ENCODE results near the gene TBC1D8. TPM values are rescaled to one million over a fixed set of nuclear protein-coding genes. Genes with fewer than 3 reads are reported as not detected.

Gene TBC1D8
- total RNA-seq, 8 experiments from 2014 or later, result 4.7 to 14.3 (median 10.9) TPM

GRCh38 chr2:101038455-101039255, 112.5 kb downstream of the TBC1D8 start:
- WGBS, 10 experiments, result 60 to 100% (median 92%) methylated on average over 1 to 5 of the region's 21 CpGs; no CpG with 5 or more reads in 3 of the 10 experiments

DNA sequence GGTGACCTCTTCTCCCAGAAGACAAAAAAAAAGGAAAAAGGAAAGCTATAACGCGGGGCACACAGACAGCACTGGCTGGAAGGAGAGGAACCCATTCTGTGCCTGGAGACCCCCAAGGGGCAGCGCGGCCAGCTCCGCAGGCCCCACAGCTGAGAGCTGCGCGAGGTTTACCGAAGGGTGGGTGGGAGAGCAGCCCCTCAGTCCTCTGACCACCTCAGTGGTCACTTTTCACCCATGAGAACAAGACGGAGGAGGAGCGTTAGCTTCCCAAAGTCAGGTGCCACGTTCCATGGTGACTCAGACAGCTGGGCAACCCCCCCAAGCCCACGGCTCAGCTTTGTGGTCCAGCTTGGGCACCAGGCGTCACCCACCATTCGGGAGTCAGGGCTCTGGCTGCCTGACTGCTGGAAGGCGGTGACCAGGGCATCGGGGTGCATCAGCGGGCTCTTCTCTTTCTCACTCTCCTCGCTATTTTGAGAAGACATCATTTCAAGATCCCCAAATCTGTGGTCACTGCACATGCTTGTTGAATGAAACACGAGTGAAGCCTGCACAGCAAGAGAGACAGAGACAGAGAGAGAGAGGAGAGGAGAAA, 113.9 kb downstream of the TBC1D8 start:
- H3K4me3 ChIP-seq, result no peak overlapping the region
- in situ Hi-C loops (cut with MboI; ENCODE audit: low pct_unique_long_range_greater_than_20kb in 2 of 9, low sequenced_read_pairs in 9 of 9, unreplicated experiment in 9 of 9), result loop anchor here in 1 of 9 experiments (25.0 kb wide), 1 partner anchor 150 kb away; no protein-coding TSS in a partner anchor
- no peak overlapping the region for H3K27ac ChIP-seq
- WGBS, 10 experiments, result 69 to 100% (median 98%) methylated on average over 1 to 19 of the region's 19 CpGs; no CpG with 5 or more reads in 1 of the 10 experiments
- no peaks in the 10 kb centered on the region for H3K4me1 ChIP-seq (replicated peaks in 1 of 2)
- ATAC-seq (replicated peaks in 6 of 8), result no peak

More at GRCh38 chr2:101038455-101039255, 112.5 kb downstream of the TBC1D8 start:
- in situ Hi-C loops (cut with MboI; ENCODE audit: low pct_unique_long_range_greater_than_20kb in 2 of 9, low sequenced_read_pairs in 9 of 9, unreplicated experiment in 9 of 9), result loop anchor here in 1 of 9 experiments (25.0 kb wide), 1 partner anchor 149 kb away; no protein-coding TSS in a partner anchor
- no peaks in the 10 kb centered on the region for H3K4me1 ChIP-seq (replicated peaks in 1 of 2)
- H3K27ac ChIP-seq, result no peak overlapping the region
- ATAC-seq (replicated peaks in 6 of 8), result peak in 2 of 8 experiments; percentile 23 to 50
- no peak overlapping the region for H3K4me3 ChIP-seq

GRCh38 chr2:101036562-101036961, 114.6 kb downstream of the TBC1D8 start:
- in situ Hi-C loops (cut with MboI; ENCODE audit: low pct_unique_long_range_greater_than_20kb in 2 of 9, low sequenced_read_pairs in 9 of 9, unreplicated experiment in 9 of 9), result loop anchor here in 1 of 9 experiments (25.0 kb wide), 1 partner anchor 151 kb away; no protein-coding TSS in a partner anchor
- Histone ChIP-seq H3K27ac (no peak overlapping the region), H3K4me1 (replicated peaks in 1 of 2) (no peaks in the 10 kb centered on the region), H3K4me3 (no peak overlapping the region)
- WGBS, 10 experiments, result 0 to 100% (median 71%) methylated on average over 1 to 2 of the region's 2 CpGs; no CpG with 5 or more reads in 1 of the 10 experiments
- ATAC-seq (replicated peaks in 6 of 8), result peak in 3 of 8 experiments; percentile 37 to 53 (median 47)

DNA sequence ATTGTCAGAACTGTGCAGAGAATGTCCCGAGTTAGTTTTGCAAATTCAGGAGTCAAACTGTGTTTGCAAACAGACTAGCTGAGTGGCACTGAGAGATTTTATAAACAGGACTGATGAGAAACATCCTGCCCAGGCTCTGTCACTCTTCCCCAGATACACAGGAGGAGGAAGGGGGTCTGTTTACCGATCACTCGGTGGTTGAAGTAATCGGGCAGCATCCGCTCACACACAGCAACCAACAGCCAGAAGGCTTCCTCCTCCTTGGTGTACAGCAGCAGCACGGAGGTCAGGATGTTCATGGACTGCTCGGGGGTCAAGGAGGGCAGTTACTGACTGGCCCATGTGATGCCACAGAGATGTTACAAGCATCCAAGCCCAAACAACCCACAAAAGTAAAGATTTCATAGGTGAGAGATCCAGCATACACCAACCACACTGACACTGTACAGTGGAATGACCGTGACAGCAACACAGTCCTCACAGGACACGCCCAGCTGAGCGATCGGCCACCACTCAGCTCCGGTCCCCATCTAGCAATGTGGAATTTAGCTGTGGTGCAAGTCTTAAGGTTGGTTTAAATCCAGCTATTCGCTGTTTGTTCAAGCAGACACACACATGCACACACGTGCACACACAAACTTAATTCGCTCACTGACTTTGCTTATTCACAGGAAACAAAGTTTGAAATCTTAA, 119.0 kb downstream of the TBC1D8 start:
- WGBS, 10 experiments, result 68 to 97% (median 91%) methylated on average over 1 to 15 of the region's 15 CpGs; no CpG with 5 or more reads in 2 of the 10 experiments
- Histone ChIP-seq H3K4me1 (replicated peaks in 1 of 2) (no peaks in the 10 kb centered on the region), H3K27ac (no peak overlapping the region), H3K4me3 (no peak overlapping the region)
- in situ Hi-C loops (cut with MboI; ENCODE audit: low pct_unique_long_range_greater_than_20kb in 2 of 9, low sequenced_read_pairs in 9 of 9, unreplicated experiment in 9 of 9), result loop anchor here in 1 of 9 experiments (25.0 kb wide), 1 partner anchor 155 kb away; no protein-coding TSS in a partner anchor
- ATAC-seq (replicated peaks in 6 of 8), result peak in 2 of 8 experiments; percentile 15 to 68

- WGBS, 10 experiments, result 20 to 100% (median 82%) methylated on average over 1 to 9 of the region's 10 CpGs; no CpG with 5 or more reads in 3 of the 10 experiments
- H3K4me1 ChIP-seq (replicated peaks in 1 of 2), result peaks cover 4 to 5% of the 10 kb centered on the region in 2 donors
- no peak for ATAC-seq (replicated peaks in 6 of 8)
- no peak overlapping the region for H3K4me3 ChIP-seq
- in situ Hi-C loops (cut with MboI; ENCODE audit: low pct_unique_long_range_greater_than_20kb in 2 of 9, low sequenced_read_pairs in 9 of 9, unreplicated experiment in 9 of 9), result loop anchor here in 1 of 9 experiments (25.0 kb wide), 1 partner anchor 156 kb away; no protein-coding TSS in a partner anchor
- no peak overlapping the region for H3K27ac ChIP-seq
Observed at GRCh38 chr2:101030866-101031554, 120.2 kb downstream of the TBC1D8 start.

- Histone ChIP-seq H3K4me1 (replicated peaks in 1 of 2) (peaks cover 6 to 7% of the 10 kb centered on the region in 2 donors), H3K4me3 (no peak overlapping the region), H3K27ac (no peak overlapping the region)
- ATAC-seq (replicated peaks in 6 of 8), result no peak
- in situ Hi-C loops (cut with MboI; ENCODE audit: low pct_unique_long_range_greater_than_20kb in 2 of 9, low sequenced_read_pairs in 9 of 9, unreplicated experiment in 9 of 9), result loop anchor here in 1 of 9 experiments (25.0 kb wide), 1 partner anchor 159 kb away; no protein-coding TSS in a partner anchor
- WGBS, 10 experiments, result 60 to 100% (median 99%) methylated on average over 1 to 6 of the region's 8 CpGs; no CpG with 5 or more reads in 4 of the 10 experiments
Observed at GRCh38 chr2:101027852-101028251, 123.3 kb downstream of the TBC1D8 start.

GRCh38 chr2:101026923-101027469, 124.2 kb downstream of the TBC1D8 start:
- peaks cover 6 to 7% of the 10 kb centered on the region in 2 donors for H3K4me1 ChIP-seq (replicated peaks in 1 of 2)
- peak in 2 of 8 experiments; percentile 12 to 36 for ATAC-seq (replicated peaks in 6 of 8)
- in situ Hi-C loops (cut with MboI; ENCODE audit: low pct_unique_long_range_greater_than_20kb in 2 of 9, low sequenced_read_pairs in 9 of 9, unreplicated experiment in 9 of 9), result loop anchor here in 1 of 9 experiments (25.0 kb wide), 1 partner anchor 160 kb away; no protein-coding TSS in a partner anchor
- 70 to 100% (median 100%) methylated on average over 1 to 5 of the region's 15 CpGs; no CpG with 5 or more reads in 2 of the 10 experiments for WGBS, 10 experiments
- no peak overlapping the region for H3K27ac ChIP-seq
- no peak overlapping the region for H3K4me3 ChIP-seq

- no peak overlapping the region for H3K4me3 ChIP-seq
- in situ Hi-C loops (cut with MboI; ENCODE audit: low pct_unique_long_range_greater_than_20kb in 2 of 9, low sequenced_read_pairs in 9 of 9, unreplicated experiment in 9 of 9), result loop anchor here in 1 of 9 experiments (25.0 kb wide), 1 partner anchor 161 kb away; no protein-coding TSS in a partner anchor
- 24 to 83% (median 59%) methylated on average over 1 to 7 of the region's 9 CpGs; no CpG with 5 or more reads in 2 of the 10 experiments for WGBS, 10 experiments
- H3K4me1 ChIP-seq (replicated peaks in 1 of 2), result peaks cover 6 to 7% of the 10 kb centered on the region in 2 donors
- ATAC-seq (replicated peaks in 6 of 8), result peak in 3 of 8 experiments; percentile 30 to 65 (median 50)
- no peak overlapping the region for H3K27ac ChIP-seq
Observed at GRCh38 chr2:101026253-101026701, 124.9 kb downstream of the TBC1D8 start.

DNA sequence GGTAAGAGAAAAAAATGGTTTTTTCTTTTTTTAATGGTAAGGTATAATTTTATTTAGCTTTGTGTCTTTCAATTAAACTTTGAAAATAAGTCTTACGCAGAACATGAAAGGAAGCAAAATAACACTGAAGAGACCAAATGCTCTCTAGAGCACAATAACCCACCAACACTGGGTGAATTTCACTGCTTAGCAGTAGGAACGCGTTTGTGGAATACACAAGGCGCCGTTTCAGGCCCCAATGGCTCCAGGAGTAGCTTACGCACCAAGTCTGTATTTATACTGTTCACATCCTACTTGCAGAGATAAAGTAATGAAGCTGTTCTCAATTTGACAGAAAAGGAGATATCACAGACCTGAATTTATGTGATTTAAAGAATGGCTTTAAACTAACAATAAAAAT, 125.6 kb downstream of the TBC1D8 start:
- Histone ChIP-seq H3K4me1 (replicated peaks in 1 of 2) (peaks cover 6 to 7% of the 10 kb centered on the region in 2 donors), H3K27ac (no peak overlapping the region), H3K4me3 (no peak overlapping the region)
- ATAC-seq (replicated peaks in 6 of 8), result no peak
- in situ Hi-C loops (cut with MboI; ENCODE audit: low pct_unique_long_range_greater_than_20kb in 2 of 9, low sequenced_read_pairs in 9 of 9, unreplicated experiment in 9 of 9), result loop anchor here in 1 of 9 experiments (25.0 kb wide), 1 partner anchor 162 kb away; no protein-coding TSS in a partner anchor
- WGBS, 10 experiments, result 77 to 100% (median 87%) methylated on average over 2 to 6 of the region's 6 CpGs

DNA sequence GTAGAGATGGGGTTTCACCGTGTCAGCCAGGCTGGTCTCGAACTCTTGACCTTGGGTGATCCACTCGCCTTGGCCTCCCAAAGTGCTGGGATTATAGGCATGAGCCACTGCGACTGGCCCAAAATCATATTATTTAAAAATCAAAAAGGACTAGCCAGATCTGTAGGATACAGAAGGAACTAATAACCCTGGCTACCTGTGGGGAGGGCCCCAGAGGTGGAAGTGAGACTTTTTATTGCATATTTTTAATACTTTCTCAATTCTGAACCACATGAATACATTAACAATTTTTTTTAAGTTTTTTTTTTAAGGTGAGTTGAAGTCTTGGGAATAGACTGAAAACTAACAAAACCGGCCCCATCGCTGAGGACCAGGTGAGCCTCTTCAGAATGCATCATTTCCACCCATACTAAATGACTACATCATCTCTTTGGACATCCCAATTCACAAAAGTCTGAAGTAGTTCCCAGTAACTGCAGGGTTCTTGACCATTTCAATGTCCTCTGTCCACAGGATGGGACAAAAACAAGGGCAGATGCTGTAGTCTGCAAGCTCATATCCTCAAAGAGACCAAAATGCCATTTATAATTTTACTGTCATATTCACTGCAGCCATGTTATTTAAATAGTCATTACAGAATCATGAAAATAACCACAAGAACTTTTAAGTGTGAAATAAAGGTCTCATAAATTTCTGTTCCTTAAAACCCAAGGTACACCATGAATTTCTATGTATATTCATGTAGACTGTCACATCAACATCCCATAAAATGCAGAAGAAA, 127.7 kb downstream of the TBC1D8 start:
- H3K27ac ChIP-seq, result no peak overlapping the region
- peaks cover 6 to 7% of the 10 kb centered on the region in 2 donors for H3K4me1 ChIP-seq (replicated peaks in 1 of 2)
- no peak for ATAC-seq (replicated peaks in 6 of 8)
- H3K4me3 ChIP-seq, result no peak overlapping the region
- in situ Hi-C loops (cut with MboI; ENCODE audit: low pct_unique_long_range_greater_than_20kb in 2 of 9, low sequenced_read_pairs in 9 of 9, unreplicated experiment in 9 of 9), result loop anchor here in 3 of 9 experiments (25.0 kb wide), 3 partner anchors 139 to 239 kb away; partner anchors contain the start of genes CNOT11 (in 1 of the 3) and TBC1D8 (in 1 of the 3)
- 90 to 100% (median 100%) methylated on average over 2 to 6 of the region's 6 CpGs; no CpG with 5 or more reads in 1 of the 10 experiments for WGBS, 10 experiments

GRCh38 chr2:101022221-101022620, 129.0 kb downstream of the TBC1D8 start:
- in situ Hi-C loops (cut with MboI; ENCODE audit: low pct_unique_long_range_greater_than_20kb in 2 of 9, low sequenced_read_pairs in 9 of 9, unreplicated experiment in 9 of 9), result loop anchor here in 3 of 9 experiments (25.0 kb wide), 3 partner anchors 140 to 240 kb away; partner anchors contain the start of genes CNOT11 (in 1 of the 3) and TBC1D8 (in 1 of the 3)
- 60 to 100% (median 93%) methylated on average over 1 to 14 of the region's 16 CpGs; no CpG with 5 or more reads in 1 of the 10 experiments for WGBS, 10 experiments
- no peak for ATAC-seq (replicated peaks in 6 of 8)
- H3K4me3 ChIP-seq, result no peak overlapping the region
- H3K27ac ChIP-seq, result no peak overlapping the region
- H3K4me1 ChIP-seq (replicated peaks in 1 of 2), result peaks cover 6 to 7% of the 10 kb centered on the region in 2 donors
